H1 (cell line): ENCODE data around the gene XCL1. TPM values are rescaled to one million over a fixed set of nuclear protein-coding genes. Genes with fewer than 3 reads are reported as not detected.

Source experiments
- CTCF ChIA-PET: fragments of 300-600 bp; sonication (Branson Sonifier 250); formaldehyde crosslinking; loops from one replicate; lab custom pipeline; 2021; ENCODE audit not compliant: partially characterized antibody; lab: Charles Lee
- POLR2A ChIA-PET: fragments of 300-600 bp; sonication (Branson Sonifier 250); formaldehyde crosslinking; loops from one replicate; lab custom pipeline; 2021; ENCODE audit warnings: inconsistent platforms; ENCODE audit not compliant: partially characterized antibody; lab: Charles Lee
- DNase-seq, 2 experiments: peaks; one replicate each; pipeline versions ENCODE4 v3.0.0 to v3.0.0-alpha.2; 2010 to 2022; ENCODE audit warnings: low spot score in 2 of 2, low read depth in 1 of 2, mixed read lengths in 1 of 2
- FAIRE-seq: peaks from 2 replicates; lab custom pipeline; 2011; peaks lifted over from hg19 to GRCh38; lab: Jason Lieb, UNC
- H2AFZ ChIP-seq: 2 replicates; pipeline ENCODE4 v1.8.1; 2012; ENCODE audit warnings: low read length, inconsistent platforms
- H2AK5ac ChIP-seq: 2 replicates; pipeline ENCODE4 v1.6.1; 2013; ENCODE audit warnings: low read depth, low read length
- H2BK120ac ChIP-seq: replicated peaks from 2 replicates; pipeline ENCODE3; 2013; ENCODE audit warnings: low read depth, low read length, inconsistent platforms
- H2BK12ac ChIP-seq: 2 replicates; pipeline ENCODE4 v1.6.1; 2013; ENCODE audit warnings: low read depth, low read length
- H2BK15ac ChIP-seq: 2 replicates; pipeline ENCODE4 v1.6.1; 2013; ENCODE audit warnings: low read length
- H2BK20ac ChIP-seq: 2 replicates; pipeline ENCODE4 v1.6.1; 2013; ENCODE audit warnings: low read length
- H2BK5ac ChIP-seq: 2 replicates; pipeline ENCODE4 v1.6.1; 2013; ENCODE audit warnings: low read depth, low read length
- H3K14ac ChIP-seq: 2 replicates; pipeline ENCODE4 v1.6.1; 2013; ENCODE audit warnings: inconsistent platforms; ENCODE audit not compliant: insufficient read length
- H3K18ac ChIP-seq: 2 replicates; pipeline ENCODE4 v1.6.1; 2013; ENCODE audit warnings: low read length; ENCODE audit errors: extremely low read depth
- H3K23ac ChIP-seq: 2 replicates; pipeline ENCODE4 v1.6.1; 2013; ENCODE audit warnings: inconsistent platforms; ENCODE audit not compliant: insufficient read length
- H3K23me2 ChIP-seq: 2 replicates; pipeline ENCODE4 v1.6.1; 2013; ENCODE audit warnings: low read depth, low read length
- H3K27ac ChIP-seq: 2 replicates; pipeline ENCODE4 v1.6.1; 2011; ENCODE audit warnings: low read depth, low read length, inconsistent platforms
- H3K27me3 ChIP-seq, 4 experiments: replicated peaks in 1 of 4; 1 replicate in 1 of 4; 2 replicates in 3 of 4; pipeline versions ENCODE4 v1.6.1 to v1.8.1; 2011 to 2013; ENCODE audit warnings: low read length in 3 of 4, mild to moderate bottlenecking in 3 of 4, inconsistent platforms in 2 of 4, mixed read lengths in 2 of 4, moderate library complexity in 1 of 4; ENCODE audit not compliant: control insufficient read depth in 3 of 4, insufficient read depth in 3 of 4; ENCODE audit errors: extremely low read depth in 1 of 4
- H3K36me3 ChIP-seq, 4 experiments: 2 replicates each; pipeline versions ENCODE4 v1.6.1 to v1.8.1; 2011 to 2013; ENCODE audit warnings: mild to moderate bottlenecking in 4 of 4, low read length in 3 of 4, moderate library complexity in 2 of 4, control low read depth in 1 of 4, inconsistent platforms in 1 of 4; ENCODE audit not compliant: insufficient read depth in 4 of 4, control insufficient read depth in 2 of 4
- H3K4ac ChIP-seq: replicated peaks from 2 replicates; pipeline ENCODE3; 2013; ENCODE audit warnings: low read length, low read depth, mixed read lengths, inconsistent platforms; ENCODE audit not compliant: insufficient read length
- H3K4me1 ChIP-seq, 4 experiments: replicated peaks in 1 of 4; 1 replicate in 1 of 4; 2 replicates in 3 of 4; pipeline versions ENCODE4 v1.6.1 to v1.8.1; 2011 to 2013; ENCODE audit warnings: low read length in 3 of 4, inconsistent platforms in 2 of 4, mixed read lengths in 1 of 4; ENCODE audit not compliant: insufficient read depth in 4 of 4, control insufficient read depth in 3 of 4
- H3K4me2 ChIP-seq, 2 experiments: 2 replicates each; pipeline versions ENCODE4 v1.6.1 to v1.8.1; 2011 to 2013; ENCODE audit warnings: low read depth in 2 of 2, low read length in 2 of 2, control low read depth in 1 of 2, inconsistent platforms in 1 of 2, mild to moderate bottlenecking in 1 of 2; ENCODE audit not compliant: insufficient read depth in 1 of 2
- H3K4me3 ChIP-seq, 4 experiments: fragments of 200-600, 300-600 bp in 1 of 4; sonication (generic), shearing (Covaris generic), sonication (Bioruptor Twin) in 1 of 4; 2 replicates each; pipeline versions ENCODE4 v1.5.1 to v1.8.1; 2011 to 2016; ENCODE audit warnings: low read length in 4 of 4, low read depth in 3 of 4, control low read depth in 2 of 4, inconsistent platforms in 2 of 4, mild to moderate bottlenecking in 2 of 4, mixed read lengths in 1 of 4, moderate library complexity in 1 of 4; ENCODE audit not compliant: insufficient read depth in 2 of 4; ENCODE audit errors: extremely low read depth in 1 of 4
- H3K56ac ChIP-seq: replicated peaks from 2 replicates; pipeline ENCODE3; 2013; ENCODE audit warnings: low read depth, mild to moderate bottlenecking, mixed read lengths, low read length, inconsistent platforms; ENCODE audit not compliant: insufficient read length
- H3K79me1 ChIP-seq: 2 replicates; pipeline ENCODE4 v1.6.1; 2013; ENCODE audit warnings: low read depth, low read length, control low read depth
- H3K79me2 ChIP-seq, 2 experiments: 2 replicates each; pipeline versions ENCODE4 v1.6.1 to v1.8.1; 2012 to 2013; ENCODE audit warnings: low read length in 2 of 2, mild to moderate bottlenecking in 2 of 2, inconsistent platforms in 1 of 2; ENCODE audit not compliant: insufficient read depth in 2 of 2, control insufficient read depth in 1 of 2
- H3K9ac ChIP-seq, 4 experiments: replicated peaks in 1 of 4; 1 replicate in 1 of 4; 2 replicates in 3 of 4; pipeline versions ENCODE4 v1.6.1 to v1.8.1; 2011 to 2013; ENCODE audit warnings: low read depth in 3 of 4, low read length in 3 of 4, control low read depth in 2 of 4, mild to moderate bottlenecking in 2 of 4, moderate library complexity in 2 of 4, inconsistent platforms in 1 of 4; ENCODE audit errors: extremely low read depth in 1 of 4
- H3K9me3 ChIP-seq, 2 experiments: 2 replicates each; pipeline versions ENCODE4 v1.6.1 to v1.8.1; 2012 to 2013; ENCODE audit warnings: mild to moderate bottlenecking in 2 of 2, moderate library complexity in 2 of 2, control low read depth in 1 of 2, inconsistent platforms in 1 of 2, low read depth in 1 of 2, low read length in 1 of 2, mixed read lengths in 1 of 2; ENCODE audit not compliant: insufficient read depth in 2 of 2
- H4K20me1 ChIP-seq, 2 experiments: replicated peaks in 1 of 2; 2 replicates each; pipeline versions ENCODE3 to v1.8.1; 2011 to 2013; ENCODE audit warnings: inconsistent platforms in 2 of 2, low read length in 2 of 2, mild to moderate bottlenecking in 1 of 2; ENCODE audit not compliant: insufficient read depth in 2 of 2, control insufficient read depth in 1 of 2
- H4K5ac ChIP-seq: 2 replicates; pipeline ENCODE4 v1.6.1; 2013; ENCODE audit warnings: low read length, low read depth, mixed read lengths, inconsistent platforms; ENCODE audit not compliant: insufficient read length
- H4K8ac ChIP-seq: 2 replicates; pipeline ENCODE4 v1.8.0; 2013; ENCODE audit warnings: mild to moderate bottlenecking, moderate library complexity, low read length, inconsistent platforms; ENCODE audit not compliant: insufficient read depth; ENCODE audit errors: extremely low read depth
- H4K91ac ChIP-seq: replicated peaks from 2 replicates; pipeline ENCODE3; 2013; ENCODE audit warnings: low read length, mixed read lengths, inconsistent platforms; ENCODE audit not compliant: insufficient read length
- RAD21 ChIP-seq, 2 experiments: IDR thresholded peaks in 1 of 2; conservative IDR thresholded peaks in 1 of 2; 2 replicates each; pipeline ENCODE4 v1.6.1; 2011; ENCODE audit warnings: low read depth in 2 of 2, low read length in 2 of 2, improper control_type of control experiment in 1 of 2, inconsistent platforms in 1 of 2, mild to moderate bottlenecking in 1 of 2, moderate library complexity in 1 of 2
- RXRA ChIP-seq: IDR thresholded peaks from 2 replicates; pipeline ENCODE4 v1.6.1; 2011; ENCODE audit warnings: low read depth, mild to moderate bottlenecking, low read length, moderate library complexity; ENCODE audit not compliant: insufficient read depth
- WGBS, 2 experiments: shearing (Covaris generic) in 1 of 2; methylation state at CpG; one replicate each; pipeline versions ENCODE4 v1.1.6 to v1.1.7; 2013 to 2015; ENCODE audit warnings: low lambda C conversion rate in 2 of 2, mixed read lengths in 2 of 2, inconsistent platforms in 1 of 2, low coverage in 1 of 2, missing lambda C conversion rate in 1 of 2; ENCODE audit not compliant: insufficient replicate concordance in 2 of 2, insufficient coverage in 1 of 2, insufficient read length in 1 of 2; ENCODE audit errors: extremely low coverage in 1 of 2, missing lambda C conversion rate in 1 of 2; 5-methylcytosine and 5-hydroxymethylcytosine counted together
- polyA plus RNA-seq, 7 experiments: library from polyadenylated mRNA; depleted of rRNA in 3 of 7; stranded (reverse) in 5 of 7; unstranded in 2 of 7; fragments of >200 nt in 5 of 7; fragments of 200-250 nt in 2 of 7; gene quantifications; 1 replicate in 5 of 7; 2 replicates in 1 of 7; 4 replicates in 1 of 7; pipeline versions ENCODE4 v1.2.1 to v1.2.3, GENCODE V29; 2011 to 2013; ENCODE audit warnings: missing spikeins in 2 of 7, mixed read lengths in 2 of 7
- total RNA-seq: library from RNA; stranded (reverse); fragmentation: NEBNext Ultra II Directional; extraction: Animal tissue kit (Norgen Biotek cat#: 25700); gene quantifications from 2 replicates; pipeline ENCODE4 v1.2.1, GENCODE V29; 2021
- TF ChIP-seq, protein P1 (sequence below): IDR thresholded peaks from 2 replicates; pipeline ENCODE4 v1.6.1; 2012; ENCODE audit warnings: inconsistent platforms

XCL1 gene
- total and polyA plus RNA-seq, 2 of the 8 experiments (the other 6 are each of a cell fraction or from before 2014, with no cell fraction given): 0.39 to 0.63 TPM

DNA sequence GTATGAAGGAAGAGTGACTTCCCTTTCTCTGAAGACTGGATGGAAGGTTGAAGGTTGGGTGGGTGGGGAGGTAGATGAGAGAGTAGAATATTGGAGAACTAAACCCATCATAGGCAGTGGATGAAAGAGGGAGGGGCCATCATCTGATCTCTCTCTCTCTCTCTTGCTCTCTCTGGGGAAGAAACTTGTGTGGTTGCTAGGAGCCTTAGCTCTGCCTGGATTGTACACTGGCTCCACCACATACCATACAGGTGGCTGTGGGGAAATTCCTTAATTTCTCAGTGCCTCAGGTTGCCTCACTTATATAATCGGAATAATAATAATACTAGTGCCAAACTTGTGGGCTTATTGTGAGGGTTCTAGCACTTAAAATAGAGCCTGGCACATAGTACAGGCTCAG lies 9.5 kb downstream of the XCL1 start:
- no peak overlapping the region for H2AFZ ChIP-seq
- no peaks in the 10 kb centered on the region for H3K27me3 ChIP-seq
- no peak overlapping the region for H3K9ac ChIP-seq
- H4K20me1 ChIP-seq: no peaks in the 10 kb centered on the region
- ChIA-PET CTCF (interaction anchor here (1.0 to 3.0 kb wide), 3 partner anchors 17 to 147 kb away, joined by 3 to 7 read pairs (median 6); no protein-coding TSS in a partner anchor), POLR2A (no interaction called here)
- no peaks in the 10 kb centered on the region for H3K9me3 ChIP-seq
- no peak overlapping the region for H4K5ac ChIP-seq
- WGBS, 2 experiments: 73% methylated on average over 1 of the region's 1 CpG; no CpG with 5 or more reads in 1 of the 2 experiments
- H3K56ac ChIP-seq: no peak overlapping the region
- no peak overlapping the region for H3K4me2 ChIP-seq
- no peak for FAIRE-seq
- H3K14ac ChIP-seq: no peak overlapping the region
- H2BK120ac ChIP-seq: no peak overlapping the region
- no peak overlapping the region for H4K91ac ChIP-seq
- H2BK5ac ChIP-seq: no peak overlapping the region
- H2AK5ac ChIP-seq: no peak overlapping the region
- no peaks in the 10 kb centered on the region for H3K79me1 ChIP-seq
- TF ChIP-seq RXRA (no peak), RAD21 (IDR thresholded peaks at IDR 0.05 in 1 of 2, conservative IDR thresholded peaks at IDR 0.05 in 1 of 2; ENCODE audit: low read depth in 2 of 2, low read length in 2 of 2) (no peak)
- TF ChIP-seq, protein P1, sequence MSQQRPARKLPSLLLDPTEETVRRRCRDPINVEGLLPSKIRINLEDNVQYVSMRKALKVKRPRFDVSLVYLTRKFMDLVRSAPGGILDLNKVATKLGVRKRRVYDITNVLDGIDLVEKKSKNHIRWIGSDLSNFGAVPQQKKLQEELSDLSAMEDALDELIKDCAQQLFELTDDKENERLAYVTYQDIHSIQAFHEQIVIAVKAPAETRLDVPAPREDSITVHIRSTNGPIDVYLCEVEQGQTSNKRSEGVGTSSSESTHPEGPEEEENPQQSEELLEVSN: no peak
- H3K4ac ChIP-seq: no peak overlapping the region
- no peak overlapping the region for H2BK15ac ChIP-seq
- H3K23me2 ChIP-seq: no peaks in the 10 kb centered on the region; the same call in 1 of the 2 replicates
- H3K27ac ChIP-seq: no peak overlapping the region
- no peak overlapping the region for H3K23ac ChIP-seq
- no peak overlapping the region for H2BK20ac ChIP-seq
- no peak overlapping the region for H3K18ac ChIP-seq
- no peak overlapping the region for H2BK12ac ChIP-seq
- H4K8ac ChIP-seq: no peak overlapping the region
- H3K4me3 ChIP-seq: no peak overlapping the region
- DNase-seq: no peak
- no peaks in the 10 kb centered on the region for H3K79me2 ChIP-seq
- no peaks in the 10 kb centered on the region; a peak in 1 of 8 replicates for H3K36me3 ChIP-seq
- H3K4me1 ChIP-seq: no peaks in the 10 kb centered on the region
